GM19452 (cell line): ENCODE results near the gene LINC01488.

Experiments used
- ATAC-seq: cut with Tn5 transposase; IDR thresholded peaks from one replicate; pipeline ENCODE4 v1.9.1; 2021; ENCODE audit not compliant: unreplicated experiment

The LINC01488 gene

GRCh38 chr11:69489746-69490365 is 8.4 kb downstream of the LINC01488 start:
- no peak for ATAC-seq

GRCh38 chr11:69490516-69490915 is 9.1 kb downstream of the LINC01488 start:
- ATAC-seq = no peak

GRCh38 chr11:69491071-69492031 is 9.9 kb downstream of the LINC01488 start:
- no peak for ATAC-seq

GRCh38 chr11:69492201-69492991 is 10.9 kb downstream of the LINC01488 start:
- no peak for ATAC-seq

GRCh38 chr11:69493931-69494821 is 12.7 kb downstream of the LINC01488 start:
- ATAC-seq = no peak

- ATAC-seq = no peak
Measured at GRCh38 chr11:69494851-69495250, 13.4 kb downstream of the LINC01488 start.

- no peak for ATAC-seq
Measured at GRCh38 chr11:69495441-69496201, 14.2 kb downstream of the LINC01488 start.

GRCh38 chr11:69496202-69496557 is 14.7 kb downstream of the LINC01488 start:
- ATAC-seq = no peak

GRCh38 chr11:69496631-69497220 is 15.3 kb downstream of the LINC01488 start:
- ATAC-seq = no peak

- ATAC-seq = no peak
Measured at GRCh38 chr11:69497221-69497787, 15.8 kb downstream of the LINC01488 start.

- no peak for ATAC-seq
Measured at GRCh38 chr11:69498614-69499175, 17.2 kb downstream of the LINC01488 start.

- ATAC-seq = no peak
Measured at GRCh38 chr11:69499186-69499917, 17.9 kb downstream of the LINC01488 start.

GRCh38 chr11:69499918-69500284 is 18.4 kb downstream of the LINC01488 start:
- no peak for ATAC-seq

GRCh38 chr11:69500285-69501120 is 19.0 kb downstream of the LINC01488 start:
- ATAC-seq = no peak

GRCh38 chr11:69501121-69501489 is 19.6 kb downstream of the LINC01488 start:
- ATAC-seq = no peak

- no peak for ATAC-seq
Measured at GRCh38 chr11:69501891-69502860, 20.7 kb downstream of the LINC01488 start.
